Glomerular endothelial cell (primary cell): ENCODE data around the gene KCNG2. TPM values are rescaled to one million over a fixed set of nuclear protein-coding genes. Genes with fewer than 3 reads are reported as not detected.

Source experiments
- DNase-seq: peaks from one replicate; pipeline ENCODE4 v3.0.0-alpha.2; 2011; ENCODE audit warnings: low read depth, low spot score; ENCODE audit errors: extremely low read depth
- total RNA-seq: library from RNA; depleted of rRNA; stranded (reverse); fragments of >200 nt; gene quantifications from 2 replicates; pipeline ENCODE4 v1.2.3, GENCODE V29; 2015

KCNG2 gene
- total RNA-seq, 1 donor from 2014 or later = not detected

DNA sequence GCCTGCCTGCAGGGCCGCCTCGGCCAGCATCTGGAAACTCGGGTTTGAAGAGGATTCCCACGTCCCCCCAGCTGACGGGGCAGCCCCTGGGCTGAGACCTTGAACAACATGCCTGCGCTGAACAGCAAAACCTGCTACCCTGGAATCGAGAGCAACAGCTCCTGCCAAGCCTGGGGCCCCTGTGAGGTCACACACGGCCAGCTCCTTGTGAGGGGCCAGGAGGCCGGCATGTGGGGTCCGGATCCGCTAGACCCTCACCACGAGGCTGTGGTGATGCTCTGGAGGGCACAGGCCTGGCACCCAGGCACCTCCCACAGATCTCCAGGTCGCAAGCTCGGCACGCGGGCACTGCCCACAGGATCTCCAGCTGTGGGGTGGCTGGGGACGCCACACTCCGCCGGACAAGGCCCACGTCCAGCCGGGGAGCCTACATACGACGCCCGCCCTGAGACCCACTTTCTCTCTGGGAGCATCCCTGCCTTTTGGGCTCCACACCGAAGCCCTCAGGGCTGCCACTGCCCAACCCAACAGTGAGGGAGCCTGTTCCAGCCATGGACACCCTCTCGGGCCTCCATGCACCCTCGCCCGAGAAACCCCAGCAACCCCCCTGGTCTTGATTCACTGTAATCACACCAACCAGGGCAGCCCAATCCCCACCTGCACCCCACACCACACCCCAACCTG, 119.6 kb downstream of the KCNG2 start:
- no peak for DNase-seq

DNA sequence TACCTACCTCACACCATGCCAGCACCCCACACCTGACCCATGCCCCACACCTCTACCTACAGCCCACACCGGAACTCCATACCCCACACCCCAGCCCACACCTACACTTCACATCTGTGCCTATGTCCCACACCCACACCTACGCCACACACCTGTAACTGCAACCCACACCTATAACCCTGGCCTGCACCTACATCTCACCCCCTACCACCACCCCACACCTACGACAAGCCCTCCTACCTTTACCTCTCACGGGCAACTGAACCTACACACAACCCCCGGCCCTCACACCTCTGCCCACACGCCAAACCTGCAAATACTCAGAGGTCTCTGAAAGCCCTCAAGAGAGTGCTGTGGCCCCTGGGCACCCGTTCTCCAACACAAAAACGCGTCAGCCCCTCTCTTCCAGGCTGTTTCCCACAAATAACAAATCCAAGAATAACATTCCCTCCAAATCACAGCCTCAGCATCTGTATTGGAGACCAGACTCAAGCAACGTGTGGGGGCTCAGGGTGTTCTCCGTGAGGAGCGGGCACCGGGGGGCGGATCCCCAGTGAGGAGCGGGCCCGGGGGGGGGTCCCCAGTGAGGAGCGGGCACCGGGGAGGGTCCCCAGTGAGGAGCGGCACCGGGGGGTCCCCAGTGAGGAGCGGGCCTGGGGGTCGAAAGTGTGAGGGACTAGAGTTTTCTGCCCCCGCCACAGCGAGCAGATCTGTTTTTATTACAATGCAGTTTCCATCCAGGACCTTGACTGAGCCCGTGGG, 120.3 kb downstream of the KCNG2 start:
- DNase-seq = no peak

DNA sequence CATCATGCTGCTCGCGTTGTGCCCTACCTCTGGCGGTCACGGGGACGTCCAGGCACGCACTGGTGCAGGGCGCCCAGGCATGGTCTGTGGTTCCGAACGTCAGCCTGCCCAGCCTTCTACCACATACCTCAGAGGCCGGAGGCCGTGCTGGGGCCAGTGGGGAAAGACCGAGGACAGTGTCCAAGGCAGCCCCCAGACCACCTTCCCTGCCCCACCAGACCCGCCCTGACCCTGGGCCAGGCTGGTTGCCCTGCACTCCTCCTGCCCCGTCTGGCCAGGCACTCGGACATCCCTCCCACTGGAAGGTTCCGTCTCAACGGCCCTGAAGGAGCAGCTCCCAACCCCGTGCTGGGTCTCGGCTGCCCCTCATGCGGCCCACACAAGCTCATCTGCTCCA, 120.9 kb downstream of the KCNG2 start:
- DNase-seq = no peak

DNA sequence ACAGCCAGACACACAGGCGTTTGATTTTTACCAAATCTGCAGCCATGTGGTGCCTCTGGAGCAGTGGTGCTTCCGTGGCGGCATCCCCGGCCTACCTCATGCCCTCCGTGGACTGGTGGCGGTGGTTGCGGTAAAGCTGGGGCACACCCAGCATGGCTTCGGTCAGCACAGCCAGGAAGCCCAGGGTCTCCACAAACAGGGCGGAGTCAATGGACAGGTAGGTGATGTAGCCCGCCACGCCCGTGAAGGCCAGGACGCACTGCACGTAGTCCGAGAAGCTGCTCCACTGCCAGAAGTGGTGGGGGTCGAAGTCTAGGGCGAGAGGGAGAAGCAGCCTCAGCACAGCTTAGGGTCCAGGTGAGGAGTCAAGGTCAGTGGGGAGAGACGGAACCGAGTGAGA, 121.4 kb downstream of the KCNG2 start:
- DNase-seq = no peak

DNA sequence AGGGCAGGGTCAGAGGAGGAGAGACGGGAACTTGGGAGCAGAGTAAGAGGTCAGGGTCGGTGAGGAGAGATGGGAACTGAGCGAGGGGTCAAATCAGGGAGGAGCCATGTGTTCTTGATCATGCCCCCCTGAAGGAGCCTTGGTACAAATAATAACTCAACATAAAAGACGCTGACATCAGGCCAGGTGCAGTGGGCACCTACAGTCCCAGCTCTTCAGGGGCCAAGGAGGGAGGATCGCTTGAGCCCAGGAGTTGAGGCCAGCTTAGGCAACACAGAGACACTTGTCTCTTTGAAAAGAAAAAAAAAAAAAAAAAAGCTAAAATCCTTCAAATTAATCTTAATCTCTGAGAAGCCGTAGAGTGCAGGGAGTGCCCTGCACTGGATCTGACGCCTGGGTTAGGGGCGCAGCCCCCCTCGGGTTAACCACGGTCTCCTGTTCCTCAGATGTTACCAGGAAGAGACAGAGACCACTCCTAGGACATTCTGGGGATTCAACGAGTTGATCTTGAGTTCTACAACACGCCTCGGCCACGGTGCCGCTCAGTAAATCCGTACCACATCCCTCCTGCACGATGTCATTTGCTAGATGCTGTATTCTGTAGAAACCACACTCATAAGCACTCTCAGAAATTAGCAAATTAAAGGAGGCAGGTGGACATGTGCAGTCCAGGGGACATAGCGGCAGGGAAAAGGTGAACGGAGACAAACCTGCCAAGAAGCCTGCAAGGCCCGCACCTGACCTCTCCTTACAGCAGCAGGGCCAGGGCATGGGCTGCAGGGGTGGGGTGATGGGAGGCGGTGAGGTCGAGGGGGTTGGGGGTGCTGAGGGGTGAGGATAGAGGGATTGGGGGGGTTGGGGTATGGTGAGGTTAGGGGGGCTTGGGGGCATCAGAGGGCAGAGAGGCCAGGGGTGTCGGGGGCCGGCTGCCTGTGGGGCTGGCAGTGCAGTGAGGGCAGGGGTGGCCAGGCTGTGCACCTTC, 124.5 kb downstream of the KCNG2 start:
- no peak for DNase-seq

DNA sequence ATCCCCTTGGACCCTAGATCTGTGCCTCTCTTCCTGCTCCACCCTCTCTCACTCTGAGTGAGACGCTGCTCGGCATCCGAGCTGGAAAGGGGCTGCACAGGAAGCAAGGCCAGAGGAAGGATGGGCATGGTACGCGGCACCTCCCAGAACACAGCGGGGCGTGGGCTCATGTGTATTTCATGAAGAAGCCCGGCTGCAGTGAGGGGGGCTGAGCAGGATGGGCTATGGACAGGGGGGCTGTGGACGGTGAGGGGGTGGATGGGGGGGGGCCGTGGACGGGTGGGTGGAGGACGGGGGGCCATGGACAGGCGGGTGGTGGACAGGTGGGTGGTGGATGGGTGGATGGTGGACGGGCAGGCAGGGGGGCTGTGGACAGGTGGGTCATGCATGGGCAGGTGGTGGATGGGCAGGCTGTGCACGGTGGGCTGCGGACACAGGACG, 125.3 kb downstream of the KCNG2 start:
- no peak for DNase-seq

DNA sequence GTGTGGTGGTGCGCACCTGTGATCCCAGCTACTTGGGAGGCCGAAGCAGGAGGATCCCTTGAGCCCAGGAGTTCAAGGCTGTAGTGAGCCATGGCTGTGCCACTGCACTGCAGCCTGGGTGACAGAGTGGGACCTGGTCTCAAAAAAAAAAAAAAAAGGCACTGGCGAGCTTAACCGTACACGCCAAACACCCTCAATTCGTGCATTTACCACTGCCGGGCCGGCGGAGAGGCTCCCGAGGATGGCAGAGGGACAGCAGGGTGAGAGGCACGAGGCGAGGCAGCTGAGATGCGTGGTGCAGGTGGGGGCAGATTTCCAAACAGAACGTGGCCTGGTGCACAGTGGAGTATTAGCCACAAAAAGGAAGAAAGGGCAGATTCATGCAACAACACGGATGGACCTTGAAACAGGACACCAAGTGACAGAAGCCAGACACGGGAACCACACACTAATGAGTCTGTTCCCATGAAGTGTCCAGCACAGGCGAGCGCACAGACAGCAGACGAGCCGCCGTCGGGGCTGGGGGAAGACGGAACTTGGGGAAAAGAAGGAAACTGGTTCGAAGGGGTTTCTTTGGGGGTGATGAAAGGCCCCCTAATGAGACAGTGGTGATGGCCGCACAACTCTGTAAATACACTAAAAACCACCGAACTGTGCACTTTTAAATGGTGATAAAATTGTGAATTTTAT, 126.3 kb downstream of the KCNG2 start:
- DNase-seq = no peak

DNA sequence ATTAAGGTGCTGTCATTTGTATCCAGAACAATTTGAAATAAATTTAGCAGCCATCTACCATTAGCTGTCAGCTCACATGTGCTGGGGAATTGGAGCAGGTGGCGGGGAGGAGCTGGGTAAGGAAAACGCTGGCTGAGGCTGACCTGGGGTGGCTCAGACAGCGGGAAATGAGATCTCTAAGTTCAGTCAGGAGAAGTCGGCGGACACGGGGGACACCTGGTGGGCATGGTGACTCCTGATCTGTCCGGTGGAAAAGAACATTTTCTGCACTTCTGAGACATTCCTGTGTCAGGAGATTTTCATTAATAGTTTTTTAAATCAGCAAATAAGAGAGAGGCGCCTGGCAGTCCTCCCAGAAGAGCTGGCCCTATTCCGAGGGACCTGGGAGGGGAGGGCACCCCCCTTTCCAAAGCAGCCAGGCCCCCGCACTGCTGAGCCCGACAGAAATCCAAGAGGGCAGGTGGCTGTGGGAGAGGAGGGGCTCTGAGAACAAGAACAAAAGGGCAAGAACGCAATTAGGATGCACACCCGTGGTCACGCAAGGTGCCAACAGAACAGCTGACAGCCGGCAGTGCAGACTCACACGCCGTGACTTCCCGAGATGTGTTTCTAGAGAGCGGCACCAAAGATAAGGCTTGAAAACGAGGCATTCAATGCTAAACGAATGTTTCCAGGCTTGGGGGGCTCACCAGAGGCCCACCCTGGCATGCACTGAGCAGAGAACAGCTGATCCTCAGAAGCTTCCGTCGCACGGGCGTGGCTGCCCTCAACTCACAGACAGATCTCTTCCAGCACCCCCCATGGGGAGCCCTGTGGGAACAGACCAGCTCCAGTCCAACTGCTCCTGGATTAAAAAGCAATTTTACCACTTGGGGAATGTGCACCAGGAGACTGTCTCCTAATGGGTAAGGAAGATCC, 127.3 kb downstream of the KCNG2 start:
- DNase-seq = no peak

DNA sequence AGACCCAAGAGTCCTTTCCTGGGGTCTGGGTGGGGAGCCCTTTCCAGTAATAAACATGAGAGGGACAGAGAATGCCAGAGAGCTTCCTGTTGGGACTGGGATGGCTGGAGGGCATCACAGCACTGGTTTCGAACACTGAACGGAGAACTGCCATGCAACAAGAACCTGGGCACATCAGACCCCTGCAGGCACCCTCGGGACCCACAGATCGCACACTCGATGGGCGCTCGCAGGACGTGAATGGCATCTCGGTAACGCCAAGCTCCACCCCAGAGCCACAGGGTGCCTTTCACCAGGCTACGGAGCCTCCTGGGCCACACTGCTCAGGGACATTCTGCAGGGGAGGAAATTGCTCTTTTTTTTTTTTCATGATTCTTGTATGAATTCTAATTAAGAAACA, 128.6 kb downstream of the KCNG2 start:
- DNase-seq = no peak

DNA sequence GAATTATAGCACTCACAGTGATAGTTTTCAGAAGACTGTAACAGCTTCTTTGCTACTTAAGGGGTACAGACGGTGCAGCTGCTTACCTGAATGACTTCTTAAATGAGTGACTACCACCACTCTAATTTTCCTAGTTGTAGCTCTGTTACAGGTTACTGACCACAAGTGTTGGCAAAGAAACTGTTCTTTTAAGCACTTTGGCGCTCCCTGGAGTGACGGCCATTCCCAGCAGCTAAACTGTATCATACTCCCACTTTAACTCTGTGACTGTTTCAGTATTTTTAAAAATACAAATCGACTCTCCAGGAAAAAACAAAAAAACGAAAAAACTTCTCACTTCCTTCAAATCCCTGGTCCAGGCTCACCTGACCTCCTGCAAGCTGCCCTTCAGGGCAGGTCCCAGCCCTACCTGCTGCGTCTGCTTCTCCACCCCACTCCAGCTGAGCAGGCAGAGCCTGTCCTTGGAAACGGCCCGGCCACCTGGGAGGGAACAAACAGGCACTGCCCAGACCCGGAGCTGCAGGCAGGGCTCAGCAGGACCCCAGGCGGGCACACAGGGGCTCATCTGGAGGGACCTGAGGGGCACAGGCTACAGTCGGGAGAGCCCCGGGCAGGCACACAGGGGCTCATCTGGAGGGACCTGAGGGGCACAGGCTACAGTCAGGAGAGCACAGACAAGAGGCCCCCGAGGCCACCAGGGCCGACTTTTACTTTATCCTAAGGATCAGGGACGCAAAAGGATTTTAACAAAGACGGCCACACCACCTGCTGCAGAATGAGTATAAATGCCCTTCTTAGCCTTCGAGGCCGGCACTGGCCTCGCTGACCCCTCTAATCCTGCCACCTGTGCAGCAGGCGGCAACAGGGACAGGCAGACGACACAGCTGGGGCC, 129.2 kb downstream of the KCNG2 start:
- DNase-seq = no peak

DNA sequence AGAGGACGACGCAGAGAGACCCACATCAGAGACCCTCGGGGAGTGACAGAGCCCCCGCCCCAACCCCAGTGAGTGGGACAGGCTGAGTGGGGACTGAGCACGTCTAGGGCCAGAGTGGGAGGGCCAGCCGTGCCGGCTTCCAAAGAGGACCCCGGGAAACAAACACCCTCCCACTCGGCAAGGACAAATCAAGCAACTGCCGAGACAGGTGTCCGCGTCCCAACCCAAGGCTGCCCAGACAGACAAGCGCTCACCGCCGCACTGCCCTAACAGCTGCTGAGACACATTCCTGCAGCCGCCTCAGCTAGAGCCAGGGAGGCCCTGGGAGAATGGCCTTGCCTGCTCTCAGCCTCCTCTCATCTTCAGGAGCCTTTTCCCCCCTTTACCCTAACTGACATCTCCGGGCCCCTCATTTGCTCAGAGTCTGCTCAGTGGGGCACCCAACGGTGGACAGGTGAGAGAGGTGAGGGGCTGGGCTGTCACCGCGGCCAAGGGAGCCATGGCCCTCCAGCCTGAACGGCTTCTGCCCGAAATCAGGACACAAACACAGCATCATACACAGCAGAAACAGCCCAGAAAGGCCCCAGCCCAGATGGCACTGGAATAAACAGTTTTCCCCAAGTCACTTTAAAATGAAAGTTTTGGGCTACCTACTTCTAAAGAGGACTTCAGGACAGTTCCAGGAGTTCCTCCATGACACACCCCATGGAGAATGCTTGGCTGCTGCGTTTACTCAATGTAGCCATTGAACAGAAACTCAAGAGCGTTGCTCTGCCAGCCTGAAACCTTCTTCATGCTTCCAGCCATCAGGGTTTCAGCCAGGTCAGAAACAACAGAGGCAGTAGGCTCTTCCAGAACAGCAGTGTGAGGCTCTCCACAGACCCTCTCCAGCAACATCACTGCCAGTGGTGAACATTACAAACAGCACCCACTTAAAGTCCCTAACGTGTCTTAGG, 130.1 kb downstream of the KCNG2 start:
- no peak for DNase-seq

DNA sequence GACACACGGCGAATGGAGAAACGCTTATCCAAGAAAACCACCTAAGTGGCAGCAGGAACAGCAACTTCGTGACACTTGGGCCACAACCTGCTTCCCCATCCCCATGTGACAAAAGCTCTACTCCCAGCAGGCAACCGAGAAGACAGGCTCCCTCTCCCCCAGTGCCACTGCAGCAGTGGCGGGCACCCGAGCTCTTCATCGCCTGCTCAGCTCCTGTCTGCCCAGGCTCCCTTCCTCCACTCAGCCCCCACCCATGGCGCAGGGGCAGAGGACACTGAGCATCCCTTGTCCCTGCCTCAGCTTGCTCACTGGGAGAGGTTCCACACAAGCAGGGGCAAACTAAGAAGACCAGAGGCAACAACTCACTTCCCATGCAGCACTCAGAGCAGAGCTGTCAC, 130.8 kb downstream of the KCNG2 start:
- DNase-seq = no peak

DNA sequence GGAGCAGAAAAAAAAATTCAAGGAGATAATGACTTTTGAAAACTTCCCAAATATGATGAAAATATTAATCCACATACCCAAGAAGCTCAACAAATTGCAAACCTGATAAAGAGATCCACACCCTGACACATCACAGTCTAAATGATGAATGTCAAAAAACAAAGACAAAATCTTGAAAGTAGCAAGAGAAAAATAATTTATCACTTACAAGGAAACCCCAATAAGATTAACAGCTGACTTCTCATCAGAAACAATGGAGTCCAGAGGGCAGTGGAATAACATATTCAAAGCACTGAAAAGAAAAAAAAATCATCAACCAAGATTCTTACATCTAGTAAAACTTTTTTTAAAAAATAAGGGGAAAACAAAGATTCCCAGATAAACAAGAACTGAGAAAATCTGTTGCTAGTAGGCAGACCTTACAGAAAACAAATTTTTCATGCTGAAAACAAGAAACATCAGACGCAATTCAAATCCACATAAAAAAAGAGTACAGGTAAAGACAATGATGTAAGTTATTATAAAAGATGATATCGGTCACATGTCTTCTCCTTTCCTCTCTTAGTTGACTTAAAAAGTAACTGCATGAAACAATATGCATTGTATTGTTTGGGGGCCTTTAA, 132.4 kb downstream of the KCNG2 start:
- DNase-seq = no peak

DNA sequence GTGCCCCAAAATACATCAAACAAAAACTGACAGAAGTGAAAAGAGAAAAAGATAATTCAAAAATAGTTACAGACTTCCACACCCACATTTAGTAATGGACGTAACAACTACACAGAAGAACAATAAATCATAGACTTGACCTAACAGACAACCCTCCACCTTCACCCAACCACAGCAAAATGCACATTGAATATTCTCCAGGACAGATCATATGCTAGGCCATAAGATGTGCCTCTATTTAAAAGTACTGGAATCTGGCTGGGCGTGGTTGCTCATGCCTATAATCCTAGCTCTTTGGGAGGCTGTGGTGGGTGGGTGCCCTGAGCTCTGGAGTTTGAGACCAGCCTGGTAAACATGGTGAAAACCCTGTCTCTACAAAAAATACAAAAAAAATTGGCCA, 133.7 kb downstream of the KCNG2 start:
- DNase-seq = no peak

DNA sequence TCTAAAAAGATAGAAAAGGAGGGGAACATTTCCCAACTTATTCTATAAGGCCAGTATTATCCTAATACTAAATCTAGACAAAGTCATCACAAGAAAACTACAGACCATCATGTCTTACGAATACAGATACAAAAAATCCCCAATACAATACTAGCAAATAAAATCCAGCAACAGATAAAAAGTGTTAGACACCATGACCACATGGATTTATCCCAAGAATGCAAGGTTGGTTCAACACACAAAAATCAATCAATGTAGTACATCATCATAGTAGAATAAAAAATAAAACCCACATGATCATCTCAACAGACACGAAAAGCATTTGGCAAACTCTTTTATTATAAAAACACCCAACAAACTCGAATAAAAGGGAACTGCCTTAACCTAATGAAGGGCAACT, 135.2 kb downstream of the KCNG2 start:
- DNase-seq = no peak

DNA sequence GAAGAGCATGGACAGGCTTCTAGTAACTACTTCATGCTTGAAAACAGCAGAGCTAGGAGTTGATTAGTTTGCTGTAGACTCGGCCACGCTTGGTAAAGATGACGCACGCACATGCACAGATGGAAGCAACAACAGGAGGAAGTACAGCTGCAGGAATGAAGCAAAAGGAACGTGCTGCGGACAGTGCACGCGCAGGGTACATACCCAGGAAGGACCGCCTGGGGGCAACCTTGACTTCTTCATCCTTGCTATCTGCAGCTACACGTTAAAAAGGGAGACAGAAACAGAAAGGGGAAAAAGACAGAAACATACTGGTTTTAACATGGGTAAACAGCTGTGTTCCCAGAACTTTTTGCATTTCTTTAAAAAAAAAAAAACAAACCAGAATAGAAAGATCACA, 136.0 kb downstream of the KCNG2 start:
- no peak for DNase-seq
